ENCODE measurements around the gene LOX. TPM values are rescaled to one million over a fixed set of nuclear protein-coding genes. Genes with fewer than 3 reads are reported as not detected.

Gene LOX
- polyA plus RNA-seq, 1 donor from 2014 or later = 0.52 TPM

- TF ChIP-seq MXI1 (conservative IDR thresholded peaks at IDR 0.05; ENCODE audit: poor library complexity, severe bottlenecking) (no peak), EZH2 (IDR thresholded peaks at IDR 0.05; ENCODE audit: borderline replicate concordance, insufficient read depth, low read length, poor library complexity, severe bottlenecking) (no peak), REST (IDR thresholded peaks at IDR 0.05; ENCODE audit: borderline replicate concordance) (no peak), POLR2AphosphoS5 (IDR thresholded peaks at IDR 0.05) (no peak)
- H3F3A ChIP-seq (ENCODE audit: insufficient read depth, low read length, poor library complexity, severe bottlenecking) = no peaks in the 10 kb centered on the region
- no peak overlapping the region for H3K9ac ChIP-seq (ENCODE audit: low read length)
- no peaks in the 10 kb centered on the region for H3K9me2 ChIP-seq (ENCODE audit: insufficient read depth, low read length)
- no peak overlapping the region for H2AFZ ChIP-seq (ENCODE audit: low read depth, low read length)
- no peak overlapping the region for H3K4me3 ChIP-seq (ENCODE audit: low read length)
- H3K9me3 ChIP-seq (ENCODE audit: low read length) = no peaks in the 10 kb centered on the region
- H3K79me2 ChIP-seq (replicated peaks; ENCODE audit: insufficient read depth, low read length) = no peaks in the 10 kb centered on the region
- no peaks in the 10 kb centered on the region for H4K20me1 ChIP-seq (ENCODE audit: insufficient read depth)
- H3K4me2 ChIP-seq (ENCODE audit: low read length) = no peak overlapping the region
- H3K27ac ChIP-seq (ENCODE audit: low read length) = no peak overlapping the region
- no peaks in the 10 kb centered on the region for H3K27me3 ChIP-seq (ENCODE audit: insufficient read depth, low read depth, low read length)
- no peaks in the 10 kb centered on the region for H3K36me3 ChIP-seq (ENCODE audit: insufficient read depth, low read length)
Observed at GRCh38 chr5:122054266-122054665, 23.8 kb downstream of the LOX start.

GRCh38 chr5:122053181-122054109 is 24.6 kb downstream of the LOX start:
- Histone ChIP-seq H3K79me2 (replicated peaks; ENCODE audit: insufficient read depth, low read length) (no peaks in the 10 kb centered on the region), H2AFZ (ENCODE audit: low read depth, low read length) (no peak overlapping the region), H3K4me3 (ENCODE audit: low read length) (no peak overlapping the region), H3K9me3 (ENCODE audit: low read length) (no peaks in the 10 kb centered on the region), H4K20me1 (ENCODE audit: insufficient read depth) (no peaks in the 10 kb centered on the region), H3K27ac (ENCODE audit: low read length) (no peak overlapping the region), H3K36me3 (ENCODE audit: insufficient read depth, low read length) (no peaks in the 10 kb centered on the region), H3K9ac (ENCODE audit: low read length) (no peak overlapping the region), H3K27me3 (ENCODE audit: insufficient read depth, low read depth, low read length) (no peaks in the 10 kb centered on the region), H3F3A (ENCODE audit: insufficient read depth, low read length, poor library complexity, severe bottlenecking) (no peaks in the 10 kb centered on the region), H3K4me2 (ENCODE audit: low read length) (no peak overlapping the region), H3K9me2 (ENCODE audit: insufficient read depth, low read length) (no peaks in the 10 kb centered on the region)
- TF ChIP-seq RAD21 (conservative IDR thresholded peaks at IDR 0.05) (no peak), EZH2 (IDR thresholded peaks at IDR 0.05; ENCODE audit: borderline replicate concordance, insufficient read depth, low read length, poor library complexity, severe bottlenecking) (no peak), POLR2AphosphoS5 (IDR thresholded peaks at IDR 0.05) (no peak)

- H3K9ac ChIP-seq (ENCODE audit: low read length) = no peak overlapping the region
- H3K36me3 ChIP-seq (ENCODE audit: insufficient read depth, low read length) = no peaks in the 10 kb centered on the region
- no peak overlapping the region for H3K4me3 ChIP-seq (ENCODE audit: low read length)
- no peaks in the 10 kb centered on the region for H3K9me2 ChIP-seq (ENCODE audit: insufficient read depth, low read length)
- no peaks in the 10 kb centered on the region for H3K27me3 ChIP-seq (ENCODE audit: insufficient read depth, low read depth, low read length)
- no peaks in the 10 kb centered on the region for H3K9me3 ChIP-seq (ENCODE audit: low read length)
- H4K20me1 ChIP-seq (ENCODE audit: insufficient read depth) = no peaks in the 10 kb centered on the region
- TF ChIP-seq CTCF (IDR thresholded peaks at IDR 0.05; ENCODE audit: poor library complexity, severe bottlenecking) = no peak
- H3K4me2 ChIP-seq (ENCODE audit: low read length) = no peak overlapping the region
- H3F3A ChIP-seq (ENCODE audit: insufficient read depth, low read length, poor library complexity, severe bottlenecking) = no peaks in the 10 kb centered on the region
- H3K79me2 ChIP-seq (replicated peaks; ENCODE audit: insufficient read depth, low read length) = no peaks in the 10 kb centered on the region
- no peak overlapping the region for H2AFZ ChIP-seq (ENCODE audit: low read depth, low read length)
- H3K27ac ChIP-seq (ENCODE audit: low read length) = no peak overlapping the region
Observed at GRCh38 chr5:122051569-122051968, 26.5 kb downstream of the LOX start.

Measured in neural cell (in vitro differentiated cells).